Fibroblast of skin of right quadriceps (primary cell): ENCODE data around the gene ITPR1.
A peak's percentile ranks its signal among the peaks of the same experiment; 100 is the strongest.

Source experiments
- DNase-seq: peaks from one replicate; pipeline ENCODE4 v3.0.0-alpha.2; 2013

Gene ITPR1

GRCh38 chr3:4690277-4690676 is 197.1 kb downstream of the ITPR1 start:
- DNase-seq: no peak

DNA sequence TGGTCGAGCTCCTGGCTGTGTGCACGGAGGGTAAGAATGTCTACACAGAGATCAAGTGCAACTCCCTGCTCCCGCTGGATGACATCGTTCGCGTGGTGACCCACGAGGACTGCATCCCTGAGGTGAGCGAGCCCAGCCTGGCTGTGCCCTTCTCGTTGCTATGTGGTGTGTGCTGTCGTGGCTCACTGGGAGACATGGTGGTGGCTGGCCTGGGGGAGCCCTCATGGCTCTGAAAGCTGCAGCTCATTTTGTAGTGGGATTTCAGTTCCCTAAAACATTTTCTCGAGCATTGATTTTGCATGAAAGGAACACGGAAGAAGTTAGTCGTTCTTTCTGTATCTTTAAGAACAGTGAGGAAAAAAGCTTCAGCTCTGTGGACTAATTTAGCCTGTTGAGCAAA is 200.5 kb downstream of the ITPR1 start:
- DNase-seq: no peak

DNA sequence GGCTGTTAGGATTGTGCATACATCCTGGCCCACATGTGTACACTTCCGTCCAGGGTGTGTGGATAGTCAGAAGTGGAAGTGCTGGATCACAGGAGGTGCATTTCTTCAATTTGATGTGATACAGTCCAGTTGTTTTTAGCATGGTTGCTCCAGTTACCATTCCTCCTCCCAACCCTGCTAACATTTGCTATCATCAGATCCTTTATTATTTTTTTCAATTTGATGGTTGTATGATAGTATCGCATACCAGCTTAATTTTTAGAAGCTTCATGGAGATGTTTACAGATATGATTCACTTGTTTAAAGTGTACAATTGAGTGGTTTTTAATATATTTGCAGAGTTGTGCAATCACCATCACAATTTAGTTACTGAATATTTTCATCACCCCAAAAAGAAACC is 202.7 kb downstream of the ITPR1 start:
- peak; percentile 23 for DNase-seq

- no peak for DNase-seq
These were observed 203.1 kb downstream of the ITPR1 start for GRCh38 chr3:4696266-4696665.

- DNase-seq: no peak
These were observed 205.1 kb downstream of the ITPR1 start for GRCh38 chr3:4698125-4698821.

- no peak for DNase-seq
These were observed 209.9 kb downstream of the ITPR1 start for GRCh38 chr3:4703054-4703480.

DNA sequence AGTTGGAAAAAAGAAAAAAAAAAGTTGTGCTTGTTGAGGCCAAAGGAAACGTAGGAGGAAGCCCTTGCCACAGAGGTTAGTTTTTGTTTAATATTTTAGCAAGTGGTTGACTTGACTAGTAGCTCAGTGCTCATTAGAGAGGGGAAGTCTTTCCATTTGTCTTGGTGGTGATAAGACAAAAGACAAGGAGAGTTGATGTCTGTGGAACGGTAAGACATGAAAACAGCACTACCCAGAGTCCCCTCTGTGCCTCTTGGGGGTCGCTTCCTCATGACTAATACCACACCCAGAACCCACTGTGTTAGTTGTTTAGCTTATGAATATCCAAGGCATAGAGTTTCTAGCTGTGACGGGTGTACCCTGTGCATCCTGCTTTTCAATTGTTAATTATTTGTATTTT is 211.4 kb downstream of the ITPR1 start:
- DNase-seq: no peak

DNA sequence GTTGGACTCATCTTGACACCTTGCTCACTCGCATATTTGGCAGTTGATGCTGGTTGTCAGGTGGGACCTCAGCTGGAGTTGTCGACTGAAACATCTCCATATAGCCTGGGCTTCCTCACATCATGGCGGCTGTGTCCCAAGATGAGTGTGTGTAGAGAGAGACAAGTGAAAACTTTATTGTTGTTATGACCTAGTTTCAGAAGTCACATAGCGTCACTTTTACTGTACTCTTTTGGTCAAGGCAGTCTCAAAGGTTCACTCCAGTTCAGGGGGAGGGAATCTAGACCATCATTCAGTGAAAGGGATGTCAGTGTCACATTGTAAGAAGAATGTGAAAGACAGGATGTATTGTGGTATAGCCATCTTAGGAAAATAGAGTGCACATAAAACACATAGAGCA is 214.2 kb downstream of the ITPR1 start:
- no peak for DNase-seq

GRCh38 chr3:4708230-4708629 is 215.1 kb downstream of the ITPR1 start:
- no peak for DNase-seq

GRCh38 chr3:4709341-4709740 is 216.2 kb downstream of the ITPR1 start:
- DNase-seq: peak; percentile 52

GRCh38 chr3:4710191-4710590 is 217.0 kb downstream of the ITPR1 start:
- DNase-seq: no peak

DNA sequence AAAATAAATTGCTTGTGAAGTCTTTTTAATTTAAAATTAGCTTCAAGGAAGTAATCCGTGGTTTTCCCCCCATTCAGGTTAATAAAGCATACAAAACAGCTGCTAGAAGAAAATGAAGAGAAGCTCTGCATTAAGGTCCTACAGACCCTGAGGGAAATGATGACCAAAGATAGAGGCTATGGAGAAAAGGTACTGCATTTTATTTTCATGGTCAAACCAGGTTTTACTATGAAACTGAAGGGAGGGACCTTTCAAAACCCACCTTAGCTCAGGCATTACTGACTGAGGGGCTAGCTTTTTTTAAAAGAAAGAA is 218.5 kb downstream of the ITPR1 start:
- DNase-seq: no peak

DNA sequence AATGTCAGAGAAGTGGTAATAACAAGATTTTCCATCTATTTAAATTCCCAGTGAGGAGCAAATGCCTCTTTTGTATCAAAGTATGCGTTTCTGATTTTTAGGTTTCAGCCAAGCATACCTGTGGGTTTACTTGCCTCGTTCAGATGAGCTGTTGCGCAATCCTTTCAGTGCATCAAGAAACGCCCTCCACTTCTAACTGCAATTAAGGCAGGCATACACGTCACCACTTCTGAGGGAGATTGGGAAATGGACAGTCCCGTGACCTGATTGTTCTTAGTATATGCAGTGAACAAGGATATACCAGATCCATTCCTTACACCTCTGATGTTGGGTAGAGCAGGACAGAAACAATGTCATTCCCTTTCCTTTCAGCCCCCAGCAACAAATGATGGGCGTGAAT is 219.0 kb downstream of the ITPR1 start:
- DNase-seq: peak; percentile 67

DNA sequence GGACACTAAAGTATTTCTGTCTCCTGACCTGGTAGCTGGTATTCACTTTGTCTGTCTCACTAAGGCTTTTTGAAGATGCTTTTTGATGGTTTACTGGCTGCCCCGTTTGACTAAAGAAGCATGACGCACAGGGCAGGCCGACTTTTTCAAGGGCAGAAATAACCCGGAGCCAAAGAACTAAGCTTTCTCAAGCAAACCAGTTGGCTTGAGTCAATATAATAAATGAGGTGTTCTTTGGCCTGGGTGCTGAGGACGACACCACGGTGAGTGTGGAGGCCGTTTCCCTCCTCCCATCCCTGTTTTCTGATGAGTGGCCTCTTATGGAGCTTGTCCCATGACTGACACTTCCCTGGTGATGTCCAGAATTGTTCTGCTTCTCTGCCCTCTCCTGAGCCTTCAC is 220.9 kb downstream of the ITPR1 start:
- DNase-seq: no peak

GRCh38 chr3:4716266-4716665 is 223.1 kb downstream of the ITPR1 start:
- no peak for DNase-seq

DNA sequence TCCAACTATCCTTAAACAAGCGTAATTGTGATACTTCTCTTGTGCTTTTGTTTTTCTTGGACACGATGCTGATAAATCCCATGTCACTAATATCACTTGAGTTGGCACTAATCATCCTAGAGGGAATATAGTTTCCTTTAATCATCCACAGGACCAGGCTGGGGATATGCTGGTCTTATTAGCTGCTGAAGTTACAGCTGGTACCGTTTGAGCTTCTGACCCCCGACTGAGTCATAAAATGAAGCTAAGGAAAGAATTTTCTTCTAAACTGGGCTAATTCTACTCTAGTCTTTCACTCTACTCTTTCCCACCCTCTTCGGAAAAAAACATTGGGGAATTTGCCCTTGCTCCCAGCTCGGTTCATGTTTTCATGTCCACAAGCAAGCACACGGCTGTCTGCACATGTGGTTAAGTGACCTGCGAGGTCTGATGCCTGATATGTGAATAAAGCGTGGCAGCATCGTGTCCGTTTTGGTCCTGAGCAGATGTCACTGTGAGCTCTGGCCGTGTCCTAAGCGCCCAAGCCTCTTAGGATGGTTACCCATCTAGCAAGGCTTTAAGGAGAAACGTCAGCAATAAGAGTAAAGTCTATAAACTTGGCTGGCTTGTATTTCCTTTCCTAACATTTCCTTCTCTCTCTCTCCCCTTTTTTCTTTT is 223.7 kb downstream of the ITPR1 start:
- DNase-seq: peak; percentile 88

DNA sequence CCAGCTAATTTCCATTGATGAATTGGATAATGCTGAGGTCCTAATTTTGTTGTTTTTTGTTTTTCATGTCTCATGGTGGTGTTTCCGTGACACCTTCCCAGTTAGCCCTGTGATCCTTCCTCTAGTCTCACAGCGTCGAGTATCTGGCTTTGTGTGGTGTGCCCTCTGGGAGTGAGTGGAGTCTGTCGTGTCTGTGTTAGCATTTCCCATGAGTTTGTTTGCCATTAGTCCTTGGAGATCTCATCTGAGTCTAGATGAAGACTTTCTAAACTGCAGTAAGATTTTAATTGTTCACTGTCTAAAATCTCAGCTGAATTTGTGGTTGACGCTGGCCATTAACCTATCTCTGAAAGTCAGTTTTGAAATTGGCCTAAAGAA is 224.2 kb downstream of the ITPR1 start:
- no peak for DNase-seq

DNA sequence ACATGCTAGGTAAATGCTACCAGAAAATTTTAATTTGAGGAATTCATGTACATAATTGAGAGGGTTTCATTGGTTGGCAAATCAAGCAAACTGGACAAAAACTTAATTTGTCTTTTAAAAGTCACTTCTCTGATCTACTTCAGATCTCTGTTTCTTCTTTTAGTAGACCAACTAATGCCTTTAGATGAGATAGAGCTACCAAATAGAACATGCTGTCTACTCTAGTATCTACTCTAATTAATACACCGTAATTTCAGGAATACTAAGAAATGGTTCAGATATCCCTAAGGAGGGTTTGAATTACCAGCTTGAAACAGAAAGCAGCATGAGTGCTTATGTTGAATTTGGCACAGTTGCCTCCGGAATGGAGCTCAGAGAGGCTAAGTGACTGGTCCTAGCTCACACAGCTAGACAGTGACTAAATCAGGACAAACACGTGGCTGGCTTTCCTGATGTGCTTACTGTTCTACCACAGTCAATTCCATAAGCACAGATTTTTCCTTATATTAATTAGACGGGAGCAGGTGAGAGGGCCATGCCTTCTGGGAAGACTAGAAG is 225.1 kb downstream of the ITPR1 start:
- no peak for DNase-seq

DNA sequence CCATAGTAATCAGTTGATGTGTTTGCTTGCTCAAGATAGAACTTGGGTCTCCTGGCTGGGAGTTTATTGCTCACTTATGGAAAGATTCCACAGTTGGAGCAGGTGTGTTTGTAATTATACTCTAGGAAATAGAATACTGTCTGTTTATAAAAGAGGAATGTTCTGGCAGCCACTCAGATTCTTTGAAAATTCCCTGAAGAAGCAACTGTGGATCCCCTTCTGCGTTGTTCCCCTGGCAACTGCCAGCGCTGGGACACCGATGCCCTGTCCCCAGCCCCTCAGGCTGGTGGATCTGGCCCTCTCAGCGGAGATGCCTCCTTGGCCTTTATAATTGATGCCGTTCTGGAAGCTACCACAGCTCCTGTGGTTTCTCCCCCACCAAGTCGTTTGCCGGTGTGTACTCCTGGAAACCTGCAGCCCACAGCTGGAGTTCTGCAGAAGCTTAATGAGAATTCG is 225.9 kb downstream of the ITPR1 start:
- DNase-seq: peak; percentile 71

GRCh38 chr3:4720316-4721075 is 227.3 kb downstream of the ITPR1 start:
- DNase-seq: peak; percentile 79

DNA sequence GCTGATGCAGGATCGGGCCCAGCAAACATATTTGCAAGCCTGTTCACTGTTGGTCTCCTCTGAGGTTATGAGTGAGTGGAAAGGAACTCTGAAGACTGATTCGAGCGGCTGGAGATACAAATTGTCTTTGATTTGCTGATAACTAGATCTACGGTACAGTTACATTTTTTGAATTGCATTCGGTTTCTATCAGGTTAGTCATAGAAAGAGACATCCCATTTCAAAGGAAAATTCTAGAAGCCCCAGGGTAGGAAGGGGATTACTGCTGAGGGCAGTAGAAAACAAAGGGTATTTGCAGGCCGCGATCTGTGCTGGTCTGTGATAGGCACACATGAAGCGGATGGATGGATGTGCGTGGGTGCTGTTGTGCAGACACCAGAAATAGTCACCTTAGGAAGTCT is 228.4 kb downstream of the ITPR1 start:
- DNase-seq: peak; percentile 93

DNA sequence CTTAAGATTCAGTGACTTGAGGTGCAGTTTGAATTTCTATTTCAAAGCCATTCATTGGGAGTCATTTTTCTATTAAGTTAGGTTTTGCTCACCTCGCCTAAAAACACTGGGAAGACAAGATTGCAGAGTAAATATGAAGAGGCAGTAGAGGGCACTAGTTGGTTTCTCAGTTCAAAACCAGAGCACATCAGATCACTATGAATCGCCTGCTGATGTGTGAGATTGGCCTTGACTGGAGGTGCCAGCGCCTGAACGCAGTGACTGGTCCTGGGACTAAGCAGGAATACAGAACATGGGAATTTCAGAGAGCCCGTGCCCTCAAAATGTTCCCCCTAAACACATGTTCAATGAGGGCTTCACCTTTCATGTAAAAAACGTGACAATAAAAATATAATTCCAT is 229.0 kb downstream of the ITPR1 start:
- peak; percentile 64 for DNase-seq

DNA sequence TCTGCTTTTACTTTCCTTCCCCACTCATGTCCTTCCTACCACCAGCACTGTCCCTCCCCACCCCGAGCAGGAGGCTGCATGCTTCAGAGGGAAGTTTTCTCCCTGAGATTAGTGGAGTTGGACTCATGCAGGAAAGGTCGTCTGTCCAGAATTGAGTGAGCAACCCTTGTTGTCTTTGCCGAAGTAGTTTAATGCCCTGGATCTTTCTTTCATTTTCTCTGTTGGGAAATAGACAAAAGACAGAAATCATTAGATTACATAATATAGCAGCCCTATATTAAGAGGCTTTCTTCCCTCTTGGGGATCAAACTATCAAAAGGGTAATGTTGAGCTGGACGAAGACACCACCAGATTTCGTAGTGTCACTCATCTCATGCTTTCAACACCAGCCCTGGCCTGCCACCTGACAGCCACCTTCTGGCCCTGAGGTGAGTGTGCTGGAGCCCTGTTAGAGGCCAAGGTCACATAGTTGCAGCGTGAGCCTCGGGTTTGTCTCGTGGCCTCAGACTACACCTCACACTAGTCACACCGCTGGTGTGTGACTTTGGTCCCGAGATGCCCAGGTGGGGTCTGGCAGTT is 231.0 kb downstream of the ITPR1 start:
- no peak for DNase-seq

- DNase-seq: no peak
These were observed 233.4 kb downstream of the ITPR1 start for GRCh38 chr3:4726549-4726948.
